H1 (cell line): Measurements from ENCODE around the gene COL27A1. TPM values are rescaled to one million over a fixed set of nuclear protein-coding genes. Genes with fewer than 3 reads are reported as not detected.

Experiments
- CTBP2 ChIP-seq: IDR thresholded peaks from 2 replicates; pipeline ENCODE4 v1.7.0; 2011; ENCODE audit warnings: borderline replicate concordance, mild to moderate bottlenecking, moderate library complexity, mixed read lengths, low read length; ENCODE audit not compliant: insufficient read depth, insufficient read length
- CTCF ChIP-seq, 3 experiments: IDR thresholded peaks; 1 replicate in 2 of 3; 2 replicates in 1 of 3; pipeline versions ENCODE4 v1.5.1 to v1.6.1; 2011; ENCODE audit warnings: low read length in 3 of 3, mild to moderate bottlenecking in 3 of 3, inconsistent platforms in 2 of 3, low read depth in 1 of 3, moderate library complexity in 1 of 3; ENCODE audit not compliant: insufficient read depth in 1 of 3; ENCODE audit errors: control extremely low read depth in 1 of 3
- E2F6 ChIP-seq: IDR thresholded peaks from 2 replicates; pipeline ENCODE4 v1.6.1; 2012; ENCODE audit warnings: inconsistent platforms
- SAP30 ChIP-seq: fragments of 300-600 bp; sonication (generic); IDR thresholded peaks from 2 replicates; pipeline ENCODE4 v1.7.1; 2012; ENCODE audit warnings: low read length, moderate library complexity, mild to moderate bottlenecking, inconsistent platforms; ENCODE audit not compliant: insufficient read depth, insufficient replicate concordance
- SP4 ChIP-seq: IDR thresholded peaks from 2 replicates; pipeline ENCODE4 v1.6.1; 2012; ENCODE audit warnings: low read length, inconsistent platforms
- SUZ12 ChIP-seq: fragments of 200-600 bp; sonication (generic); IDR thresholded peaks from 2 replicates; pipeline ENCODE4 v1.6.1; 2012; ENCODE audit warnings: mild to moderate bottlenecking, inconsistent platforms, low read length, moderate library complexity, mixed read lengths
- polyA plus RNA-seq, 7 experiments: library from polyadenylated mRNA; depleted of rRNA in 3 of 7; stranded (reverse) in 5 of 7; unstranded in 2 of 7; fragments of >200 nt in 5 of 7; fragments of 200-250 nt in 2 of 7; gene quantifications; 1 replicate in 5 of 7; 2 replicates in 1 of 7; 4 replicates in 1 of 7; pipeline versions ENCODE4 v1.2.1 to v1.2.3, GENCODE V29; 2011 to 2013; ENCODE audit warnings: missing spikeins in 2 of 7, mixed read lengths in 2 of 7
- total RNA-seq: library from RNA; stranded (reverse); fragmentation: NEBNext Ultra II Directional; extraction: Animal tissue kit (Norgen Biotek cat#: 25700); gene quantifications from 2 replicates; pipeline ENCODE4 v1.2.1, GENCODE V29; 2021

COL27A1 gene
- total and polyA plus RNA-seq, 2 of the 8 experiments (the other 6 are each of a cell fraction or from before 2014, with no cell fraction given): 15.1 to 22.8 TPM

GRCh38 chr9:114166614-114167572, 11.6 kb downstream of the COL27A1 start (continued):
- no peak for TF ChIP-seq CTCF (IDR thresholded peaks at IDR 0.05; ENCODE audit: control extremely low read depth in 1 of 3, insufficient read depth in 1 of 3, low read depth in 1 of 3, low read length in 3 of 3)
- no peak for TF ChIP-seq CTBP2
- TF ChIP-seq SP4: no peak
- TF ChIP-seq SAP30: no peak
- no peak for TF ChIP-seq SUZ12
- TF ChIP-seq E2F6: no peak
